A673 (cell line): Measurements from ENCODE around the gene ROBO4. TPM values are rescaled to one million over a fixed set of nuclear protein-coding genes. Genes with fewer than 3 reads are reported as not detected.

ENCODE experiments used
- BruUV-seq: library from RNA; stranded (reverse); fragments of 400-500 nt; replicated peaks from 2 replicates; lab custom pipeline; 2021; lab: Mats Ljungman, UMichigan
- CTCF ChIA-PET: fragments of 300-600 bp; sonication (Branson Sonifier 250); formaldehyde crosslinking; loops from one replicate; lab custom pipeline; 2022; ENCODE audit warnings: antibody characterized with exemption; lab: Charles Lee
- POLR2A ChIA-PET: fragments of 300-600 bp; sonication (Branson Sonifier 250); formaldehyde crosslinking; loops from one replicate; lab custom pipeline; 2022; ENCODE audit warnings: antibody characterized with exemption; ENCODE audit not compliant: low non-redundant PET; lab: Charles Lee
- DNase-seq: peaks from one replicate; pipeline ENCODE4 v3.0.0-alpha.2; 2015; ENCODE audit warnings: low spot score
- H3K27ac ChIP-seq: fragments of 200-600 bp; sonication (generic); 2 replicates; pipeline ENCODE4 v1.5.1; 2016; ENCODE audit warnings: mixed run types, low read depth, mild to moderate bottlenecking, mixed read lengths, antibody characterized with exemption, low read length; ENCODE audit not compliant: poor library complexity, severe bottlenecking
- H3K27me3 ChIP-seq: fragments of 200-600 bp; sonication (generic); replicated peaks from 2 replicates; pipeline ENCODE4 v1.6.1; 2017; ENCODE audit warnings: mixed run types, low read depth, mild to moderate bottlenecking, mixed read lengths, antibody characterized with exemption, low read length; ENCODE audit not compliant: insufficient read depth, poor library complexity
- H3K36me3 ChIP-seq: fragments of 200-600 bp; sonication (generic); 2 replicates; pipeline ENCODE4 v1.6.1; 2016; ENCODE audit warnings: mixed run types, mild to moderate bottlenecking, mixed read lengths, antibody characterized with exemption, low read length; ENCODE audit not compliant: insufficient read depth, poor library complexity, severe bottlenecking
- H3K4me1 ChIP-seq: fragments of 200-600 bp; sonication (generic); 2 replicates; pipeline ENCODE4 v1.6.1; 2017; ENCODE audit warnings: mixed run types, mild to moderate bottlenecking, mixed read lengths, antibody characterized with exemption, low read length; ENCODE audit not compliant: insufficient read depth, poor library complexity, severe bottlenecking
- H3K4me3 ChIP-seq: fragments of 200-600 bp; sonication (generic); 2 replicates; pipeline ENCODE4 v1.5.1; 2016; ENCODE audit warnings: low read depth, mixed run types, mild to moderate bottlenecking, mixed read lengths, low read length; ENCODE audit not compliant: poor library complexity, severe bottlenecking
- H3K9me3 ChIP-seq: fragments of 200-600 bp; sonication (generic); 2 replicates; pipeline ENCODE4 v1.6.1; 2016; ENCODE audit warnings: mixed run types, low read depth, mild to moderate bottlenecking, mixed read lengths, antibody characterized with exemption, low read length; ENCODE audit not compliant: poor library complexity, severe bottlenecking
- CTCF ChIP-seq: fragments of 300-800, 200-600 bp; sonication (generic); conservative IDR thresholded peaks from 2 replicates; pipeline ENCODE4 v1.5.1; 2017; ENCODE audit warnings: low read depth, mild to moderate bottlenecking, antibody characterized with exemption, low read length, moderate library complexity, mixed read lengths
- EZH2 ChIP-seq: fragments of 200-600 bp; sonication (generic); IDR thresholded peaks from 2 replicates; pipeline ENCODE4 v1.6.1; 2017; ENCODE audit warnings: borderline replicate concordance, low read depth, mild to moderate bottlenecking, mixed read lengths, antibody characterized with exemption, low read length; ENCODE audit not compliant: poor library complexity, severe bottlenecking
- intact Hi-C: fragments of 100-400 bp; cut with micrococcal nuclease; formaldehyde crosslinking; loops from one replicate; pipeline ENCODE4 v1.10.0; 2022; ENCODE audit not compliant: unreplicated experiment
- total RNA-seq: library from RNA; stranded (reverse); gene quantifications from 2 replicates; pipeline ENCODE4 v1.2.3, GENCODE V29; 2021

ROBO4 gene
- total RNA-seq, 1 experiment from 2014 or later: not detected

GRCh38 chr11:124872741-124873140 lies 24.9 kb downstream of the ROBO4 start:
- no TSS peak for BruUV-seq
- intact Hi-C loops: no loop called here

GRCh38 chr11:124872280-124872679 lies 25.4 kb downstream of the ROBO4 start:
- Histone ChIP-seq H3K4me3 (no peak overlapping the region), H3K9me3 (no peaks in the 10 kb centered on the region), H3K36me3 (no peaks in the 10 kb centered on the region), H3K27ac (no peak overlapping the region), H3K4me1 (no peaks in the 10 kb centered on the region), H3K27me3 (peaks cover 59% of the 10 kb centered on the region)
- ChIA-PET CTCF (interaction anchor here (0.7 kb wide), 1 partner anchor 201 kb away, joined by 3 read pairs; no protein-coding TSS in a partner anchor), POLR2A (no interaction called here)
- intact Hi-C loops: no loop called here
- DNase-seq: no peak
- TF ChIP-seq EZH2 (no peak), CTCF (no peak)
- BruUV-seq: no TSS peak

More at GRCh38 chr11:124872741-124873140, 24.9 kb downstream of the ROBO4 start:
- POLR2A ChIA-PET: no interaction called here
- H3K9me3 ChIP-seq: no peaks in the 10 kb centered on the region
- peaks cover 55% of the 10 kb centered on the region for H3K27me3 ChIP-seq
- CTCF ChIA-PET: interaction anchor here (0.7 kb wide), 1 partner anchor 202 kb away, joined by 3 read pairs; no protein-coding TSS in a partner anchor
- H3K36me3 ChIP-seq: no peaks in the 10 kb centered on the region
- H3K4me3 ChIP-seq: no peak overlapping the region
- H3K4me1 ChIP-seq: no peaks in the 10 kb centered on the region
- no peak overlapping the region for H3K27ac ChIP-seq
- TF ChIP-seq CTCF (no peak), EZH2 (no peak)
- no peak for DNase-seq

GRCh38 chr11:124870430-124870829 lies 27.2 kb downstream of the ROBO4 start:
- H3K4me1 ChIP-seq: peaks cover 8% of the 10 kb centered on the region
- H3K36me3 ChIP-seq: no peaks in the 10 kb centered on the region
- H3K4me3 ChIP-seq: no peak overlapping the region
- no peak for DNase-seq
- no peak for TF ChIP-seq CTCF
- no peak for TF ChIP-seq EZH2
- no TSS peak for BruUV-seq
- no peak overlapping the region for H3K27ac ChIP-seq
- CTCF ChIA-PET: no interaction called here
- H3K27me3 ChIP-seq: peaks cover 78% of the 10 kb centered on the region
- no peaks in the 10 kb centered on the region for H3K9me3 ChIP-seq
- intact Hi-C loops: no loop called here
- POLR2A ChIA-PET: no interaction called here
